GM18909 (cell line): ENCODE measurements around the gene FAM168A.

Source experiments
- ATAC-seq: cut with Tn5 transposase; IDR thresholded peaks from one replicate; pipeline ENCODE4 v1.9.1; 2021; ENCODE audit warnings: mild to moderate bottlenecking; ENCODE audit not compliant: unreplicated experiment, poor library complexity

FAM168A gene

DNA sequence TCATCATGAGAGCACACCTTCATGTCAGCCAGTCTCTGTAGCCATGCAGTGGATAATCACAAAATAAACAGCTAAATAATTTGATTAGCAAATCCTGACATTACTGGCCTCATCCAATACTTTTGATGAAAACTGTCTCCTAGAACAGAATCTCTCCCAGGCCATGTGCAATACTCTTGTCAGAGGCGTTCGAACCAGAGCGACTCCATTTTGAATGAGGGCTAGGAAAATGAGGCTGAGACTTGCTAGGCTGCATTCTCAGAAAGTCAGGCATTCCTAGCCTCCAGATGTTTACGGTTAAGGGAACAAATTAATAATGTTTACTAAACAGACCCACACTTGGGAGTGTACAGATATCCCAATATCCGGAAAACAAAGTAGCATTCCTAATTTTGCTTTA, 69.9 kb downstream of the FAM168A start:
- no peak for ATAC-seq

DNA sequence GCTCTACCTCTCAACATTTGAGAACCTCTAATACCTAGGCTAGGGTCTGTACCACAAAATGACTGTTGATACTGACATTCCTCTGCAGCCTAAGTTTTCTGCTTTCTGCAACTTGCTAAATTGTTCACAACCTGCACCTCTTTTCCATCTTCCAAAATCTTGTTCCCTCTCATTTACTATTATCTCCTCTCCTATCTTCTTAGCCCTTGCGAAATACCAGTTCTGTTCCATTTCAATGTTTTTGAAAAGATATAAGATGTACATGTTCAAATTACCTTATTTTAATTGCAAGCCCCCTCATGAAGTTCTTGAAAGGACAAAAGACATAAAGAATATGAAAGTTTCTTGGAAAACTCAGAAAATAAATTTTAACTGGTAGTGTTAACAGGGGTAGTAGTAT, 72.3 kb downstream of the FAM168A start:
- ATAC-seq, result no peak

DNA sequence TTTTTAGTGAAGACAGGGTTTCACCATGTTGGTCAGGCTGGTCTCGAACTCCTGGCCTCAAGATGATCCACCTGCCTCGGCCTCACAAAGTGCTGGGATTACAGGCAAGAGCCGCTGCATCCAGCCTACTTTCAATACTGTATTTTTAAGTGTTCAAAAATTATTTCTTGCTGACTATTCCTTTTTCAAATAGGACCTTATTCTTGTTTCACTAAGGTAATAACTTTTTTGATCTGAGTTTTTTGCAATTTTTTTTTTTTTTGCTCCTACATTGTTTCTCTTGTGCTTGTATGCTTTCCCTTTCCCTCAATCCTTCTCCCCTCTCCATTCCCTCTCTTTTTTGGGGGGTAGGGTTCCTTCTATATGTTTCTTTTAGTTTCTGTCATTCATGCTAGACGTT, 73.1 kb downstream of the FAM168A start:
- no peak for ATAC-seq

DNA sequence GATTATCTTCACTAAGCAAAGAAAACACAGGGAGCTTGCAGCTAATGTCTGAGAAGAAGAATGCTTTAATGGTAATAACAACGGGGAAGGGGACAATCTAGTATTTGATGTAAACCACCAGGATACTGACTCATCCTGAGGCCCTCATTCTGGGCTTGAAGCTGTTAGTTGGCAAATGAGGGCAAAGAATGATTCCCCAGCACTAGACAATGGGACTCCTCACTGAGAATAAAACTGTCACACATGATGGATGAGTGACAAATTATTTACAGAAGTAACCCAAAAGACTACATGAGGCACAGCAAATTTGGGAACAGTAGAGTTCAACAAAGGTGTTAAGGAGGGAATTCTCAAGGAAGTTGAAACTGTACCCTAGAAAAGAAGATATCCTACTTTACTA, 76.3 kb downstream of the FAM168A start:
- no peak for ATAC-seq

DNA sequence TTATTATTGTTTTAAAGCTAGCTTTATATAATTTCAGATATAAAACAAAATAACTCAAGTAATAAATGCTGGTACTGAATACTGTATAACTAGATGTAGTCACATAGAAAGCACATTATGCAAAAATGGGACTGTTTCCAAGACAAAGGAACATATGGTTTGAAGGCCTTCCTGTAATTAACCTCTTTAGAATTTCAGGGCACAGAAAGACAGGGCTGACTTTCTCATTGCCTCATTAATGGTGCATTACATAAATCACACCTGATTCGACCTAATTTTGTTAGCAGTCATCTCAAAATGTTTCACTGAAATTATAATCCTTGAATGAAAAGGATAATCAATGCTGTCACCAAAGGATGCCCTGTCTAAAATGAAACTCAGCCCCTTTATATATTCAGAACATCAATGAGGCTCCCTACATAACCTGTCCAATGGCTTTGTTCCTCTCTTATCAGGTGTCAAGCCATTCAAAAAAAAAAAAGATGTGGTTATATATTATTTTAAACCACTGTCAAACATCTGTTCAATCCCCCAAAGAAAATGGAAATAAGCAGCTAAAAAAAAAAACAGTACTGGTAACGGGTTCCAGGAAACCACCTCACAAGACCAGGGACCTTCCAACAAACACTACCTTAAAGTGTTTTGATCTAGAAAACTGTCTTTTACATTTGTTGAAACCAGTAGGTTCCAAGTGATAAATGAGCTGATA, 77.4 kb downstream of the FAM168A start:
- ATAC-seq, result no peak

DNA sequence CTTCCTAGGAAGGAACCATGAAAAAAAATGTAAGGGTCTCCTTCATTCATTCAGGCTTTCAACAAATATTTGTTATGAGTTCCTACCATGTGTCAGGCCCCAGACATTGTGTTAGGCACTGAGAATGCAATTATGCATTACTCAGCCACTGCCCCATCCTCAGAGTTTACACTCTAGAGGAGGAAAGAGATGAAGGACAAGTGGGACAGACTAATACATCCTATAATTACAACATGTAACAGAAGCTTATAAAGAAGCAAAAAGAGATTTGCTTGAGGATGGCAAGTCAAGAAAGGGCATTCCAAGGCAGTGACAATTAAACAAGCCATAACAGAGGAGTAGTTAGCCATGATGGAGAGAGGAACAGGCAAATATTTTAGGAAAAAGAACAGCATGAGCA, 78.6 kb downstream of the FAM168A start:
- ATAC-seq, result no peak

DNA sequence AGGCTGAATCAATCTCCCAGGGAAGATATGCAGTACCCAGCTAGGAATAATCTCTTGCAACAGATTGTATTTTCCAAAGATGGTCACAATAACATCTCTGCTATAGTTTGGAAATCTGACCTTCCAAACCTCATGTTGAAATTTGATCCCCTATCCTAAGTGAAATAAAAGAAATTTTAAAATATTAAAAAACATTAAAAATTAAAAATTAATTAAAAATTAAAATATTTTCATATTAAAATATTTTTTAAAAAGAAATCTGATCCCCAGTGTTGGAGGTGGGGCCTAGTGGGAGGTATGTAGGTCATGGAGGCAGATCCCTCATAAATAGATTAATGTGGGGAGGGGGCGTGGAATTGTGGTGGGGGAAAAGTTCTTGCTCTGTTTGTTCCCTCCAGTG, 79.7 kb downstream of the FAM168A start:
- ATAC-seq, result no peak

DNA sequence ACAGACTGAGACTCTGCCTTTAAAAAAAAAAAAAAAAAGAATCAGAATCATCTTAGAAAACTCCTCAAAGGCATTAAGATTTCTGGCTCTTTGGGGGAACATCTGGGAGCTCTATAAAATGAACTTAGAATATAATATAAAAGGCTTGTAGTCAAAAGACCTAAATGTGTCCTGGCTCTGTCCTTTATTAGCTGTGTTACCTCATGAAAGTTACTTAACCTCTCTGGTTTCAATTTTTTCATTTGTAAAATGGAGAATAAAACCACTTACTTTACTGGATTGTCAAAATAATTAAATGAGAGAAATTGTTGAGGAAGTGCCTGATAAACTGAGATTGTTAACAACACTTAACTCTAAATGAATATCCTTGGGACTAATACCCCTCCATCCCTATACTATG, 81.8 kb downstream of the FAM168A start:
- ATAC-seq, result no peak

DNA sequence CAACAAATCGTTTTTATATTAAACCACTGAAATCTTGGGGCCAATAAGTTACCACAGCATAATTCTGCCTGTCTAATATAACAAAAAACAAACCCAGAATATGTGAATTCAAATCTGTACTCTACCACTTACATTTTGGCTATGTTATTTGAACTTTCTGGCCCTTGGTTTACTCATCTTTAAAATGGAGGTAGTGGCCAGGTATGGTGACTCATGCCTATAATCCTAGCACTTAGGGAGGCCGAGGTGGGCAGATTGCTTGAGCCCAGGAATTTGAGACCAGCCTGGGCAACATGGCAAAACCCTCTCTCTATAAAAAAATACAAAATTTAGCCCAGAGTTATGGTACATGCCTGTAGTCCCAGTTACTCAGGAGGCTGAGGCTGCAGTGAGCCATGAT, 84.2 kb downstream of the FAM168A start:
- no peak for ATAC-seq

DNA sequence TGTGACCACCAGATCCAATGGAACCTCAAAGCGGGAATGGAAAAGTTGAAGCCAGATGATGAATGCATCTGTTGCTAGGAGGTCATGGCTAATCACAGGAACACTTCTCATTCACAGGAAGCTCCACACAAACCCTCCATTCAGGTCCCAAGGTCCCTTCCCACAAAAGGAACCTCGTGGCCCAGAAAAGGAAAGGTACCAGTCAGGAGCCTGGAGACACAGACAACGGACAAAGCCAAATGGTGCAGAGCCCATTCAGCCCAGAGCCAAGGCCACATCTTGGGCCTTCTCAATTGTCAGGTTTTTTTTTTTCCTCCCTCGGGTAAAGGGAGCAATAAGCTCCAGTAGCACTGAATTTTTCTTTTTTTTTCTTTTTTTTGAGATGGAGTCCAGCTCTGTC, 87.0 kb downstream of the FAM168A start:
- ATAC-seq, result no peak

DNA sequence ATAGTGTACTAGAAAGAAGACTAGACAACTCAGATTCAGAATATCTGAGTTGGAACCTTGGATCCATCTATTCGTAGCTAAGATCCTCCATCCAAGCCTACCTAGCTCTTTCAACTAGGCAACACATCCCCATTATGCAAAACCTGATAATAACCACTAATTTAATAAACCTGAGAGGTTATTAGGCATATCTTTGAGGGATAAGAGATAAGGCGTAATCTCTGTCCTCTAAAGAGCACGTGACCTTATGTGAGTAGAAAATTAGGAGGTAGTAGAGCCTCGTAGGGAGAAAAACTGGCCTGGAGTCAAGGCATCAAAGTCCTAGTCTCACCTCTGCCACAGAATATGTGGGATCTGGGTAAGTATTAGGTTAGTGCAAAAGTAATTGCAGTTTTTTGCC, 87.8 kb downstream of the FAM168A start:
- no peak for ATAC-seq

DNA sequence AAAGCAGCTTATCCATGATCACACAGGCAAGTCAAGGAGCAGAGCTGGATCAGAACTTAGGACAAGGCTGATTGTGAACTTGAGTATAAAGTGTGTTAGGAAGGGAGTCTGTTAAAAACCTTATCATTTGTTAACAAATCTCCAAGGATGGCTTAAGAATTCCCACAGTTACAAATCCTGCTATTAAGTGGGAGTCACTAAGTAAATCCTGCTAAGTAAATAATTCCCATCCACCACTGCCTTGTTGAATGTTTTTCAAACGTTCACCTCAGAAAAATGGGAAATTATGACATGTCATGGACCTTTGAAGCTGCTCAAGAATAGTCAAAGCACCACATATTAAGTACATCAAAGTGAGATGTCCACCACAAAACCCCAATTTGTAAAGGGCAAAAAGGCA, 88.7 kb downstream of the FAM168A start:
- ATAC-seq, result no peak

DNA sequence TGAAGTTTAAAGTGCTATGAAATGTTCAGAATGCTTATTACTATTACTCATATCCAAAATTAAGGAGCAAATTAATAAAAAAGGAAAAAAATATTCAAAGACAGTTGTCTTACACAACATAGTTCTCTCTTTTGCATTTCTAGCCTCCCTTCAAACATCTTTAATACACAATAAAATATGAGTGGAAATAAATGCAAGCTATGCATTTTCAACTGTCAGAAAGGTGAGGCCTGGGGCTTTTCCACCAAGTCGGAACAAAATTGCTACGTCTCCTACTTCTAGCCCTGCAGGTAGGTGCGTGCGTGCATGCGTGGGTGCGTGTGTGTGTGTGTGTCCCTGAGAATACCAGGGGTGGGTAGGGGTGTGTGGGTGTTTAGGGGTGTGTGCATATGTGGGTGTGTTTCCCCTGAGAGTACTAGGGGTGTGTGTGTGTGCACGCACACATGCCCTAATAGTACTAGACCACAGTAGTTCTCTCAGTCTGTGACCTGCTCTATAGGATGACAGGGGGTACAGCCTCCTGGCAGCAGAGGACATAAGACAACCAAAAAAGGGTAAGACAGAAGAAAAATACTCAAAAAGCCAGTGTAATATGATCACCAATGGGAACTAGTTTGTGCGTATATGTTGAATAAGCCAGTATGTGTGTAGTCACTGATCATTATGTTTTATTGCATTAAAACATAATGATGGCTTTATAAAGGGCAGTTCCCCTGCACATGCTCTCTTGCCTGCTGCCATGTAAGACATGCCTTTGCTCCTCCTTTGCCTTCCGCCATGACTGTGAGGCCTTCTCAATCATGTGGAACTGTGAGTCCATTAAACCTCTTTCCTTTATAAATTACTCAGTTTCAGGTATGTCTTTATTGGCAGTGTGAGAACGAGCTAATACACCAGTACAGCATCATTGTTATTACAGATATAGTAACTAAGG, 89.4 kb downstream of the FAM168A start:
- no peak for ATAC-seq

DNA sequence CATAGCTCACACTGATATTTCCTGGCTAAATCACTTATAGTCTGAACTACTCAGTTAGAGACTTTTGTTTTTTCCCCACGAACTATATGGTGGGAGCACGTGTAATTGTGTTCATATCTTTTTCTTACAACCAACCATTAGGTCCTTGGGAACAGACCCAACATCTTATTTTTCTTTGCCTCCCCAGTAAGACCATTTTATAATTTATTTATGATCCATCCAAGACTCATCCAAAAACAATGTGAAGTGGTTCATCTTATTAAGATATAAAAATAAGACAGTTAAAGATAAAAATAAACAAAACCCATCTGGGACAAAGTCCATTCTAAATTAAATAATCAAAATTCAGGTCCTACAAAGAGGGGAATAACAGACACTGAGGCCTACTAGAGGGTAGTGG, 90.8 kb downstream of the FAM168A start:
- ATAC-seq, result no peak

DNA sequence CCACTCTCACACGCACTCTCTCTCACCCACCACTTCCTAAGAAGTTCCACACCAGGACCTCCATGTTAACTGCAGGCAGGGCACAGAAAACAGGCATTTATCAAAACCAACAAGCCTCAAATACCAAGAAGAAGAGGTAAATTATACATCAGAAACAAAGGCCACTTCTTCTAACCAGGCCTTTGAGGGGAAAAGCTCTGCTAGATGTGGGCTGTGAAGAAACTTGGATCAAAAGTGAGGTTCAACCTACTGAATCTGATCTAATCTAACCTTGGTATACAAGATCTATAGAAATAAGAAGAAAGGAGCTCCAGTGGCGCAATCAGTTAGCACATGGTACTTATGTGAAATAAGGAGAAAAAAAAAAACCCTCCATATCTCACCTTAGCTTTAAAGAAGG, 91.9 kb downstream of the FAM168A start:
- no peak for ATAC-seq

DNA sequence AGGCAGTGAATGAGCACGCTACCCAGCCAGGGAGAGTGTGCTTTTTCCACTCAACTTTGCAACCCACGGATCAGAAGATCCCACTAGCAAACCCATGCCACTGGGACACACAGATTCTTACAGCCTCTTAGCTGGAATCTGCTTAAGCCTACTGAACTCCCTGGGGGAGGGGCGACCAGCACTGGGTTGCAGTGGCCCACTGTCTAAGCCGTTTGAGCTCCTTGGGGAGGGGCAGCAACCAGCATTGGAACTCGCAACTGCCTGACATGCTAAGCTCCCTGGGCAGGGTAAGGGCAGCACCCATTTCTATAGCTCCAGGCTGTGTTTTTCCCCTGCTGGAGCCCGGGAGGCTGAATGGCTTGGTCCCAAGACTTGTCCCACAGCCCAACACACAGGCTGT, 99.6 kb downstream of the FAM168A start:
- ATAC-seq, result no peak

DNA sequence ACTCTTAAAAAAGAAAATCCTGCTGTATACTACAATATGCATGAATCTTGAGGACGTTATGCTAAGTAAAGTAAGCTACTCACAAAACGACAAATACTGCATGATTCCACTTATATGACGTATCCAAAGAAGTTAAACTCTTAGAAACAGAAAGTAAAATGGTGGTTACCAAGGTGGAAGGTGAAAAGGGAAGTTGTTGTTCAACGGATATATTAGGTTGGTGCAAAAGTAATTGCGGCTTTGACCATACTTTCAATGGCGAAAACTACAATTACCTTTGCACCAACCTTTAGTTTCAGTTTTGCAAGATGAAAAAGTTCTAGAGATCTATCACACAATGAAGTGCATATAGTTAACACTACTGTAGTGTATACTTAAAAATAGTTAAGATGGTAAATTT, 101.8 kb downstream of the FAM168A start:
- no peak for ATAC-seq

DNA sequence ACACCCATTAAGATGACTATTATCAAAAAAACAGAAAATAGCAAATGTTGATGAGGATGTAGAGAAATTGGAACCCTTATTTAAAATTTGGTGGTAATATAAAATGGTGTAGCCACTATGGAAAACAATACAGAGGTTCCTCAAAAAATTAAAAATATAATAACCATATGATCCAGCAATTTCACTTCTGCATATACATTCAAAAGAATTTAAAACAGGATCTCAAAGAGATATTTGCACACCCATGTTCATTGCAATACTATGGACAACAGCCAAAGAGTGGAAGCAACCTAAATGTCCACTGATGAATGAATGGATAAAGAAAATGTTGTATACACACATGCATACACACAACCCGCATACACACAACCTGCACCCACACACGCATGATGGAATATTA, 102.2 kb downstream of the FAM168A start:
- no peak for ATAC-seq

DNA sequence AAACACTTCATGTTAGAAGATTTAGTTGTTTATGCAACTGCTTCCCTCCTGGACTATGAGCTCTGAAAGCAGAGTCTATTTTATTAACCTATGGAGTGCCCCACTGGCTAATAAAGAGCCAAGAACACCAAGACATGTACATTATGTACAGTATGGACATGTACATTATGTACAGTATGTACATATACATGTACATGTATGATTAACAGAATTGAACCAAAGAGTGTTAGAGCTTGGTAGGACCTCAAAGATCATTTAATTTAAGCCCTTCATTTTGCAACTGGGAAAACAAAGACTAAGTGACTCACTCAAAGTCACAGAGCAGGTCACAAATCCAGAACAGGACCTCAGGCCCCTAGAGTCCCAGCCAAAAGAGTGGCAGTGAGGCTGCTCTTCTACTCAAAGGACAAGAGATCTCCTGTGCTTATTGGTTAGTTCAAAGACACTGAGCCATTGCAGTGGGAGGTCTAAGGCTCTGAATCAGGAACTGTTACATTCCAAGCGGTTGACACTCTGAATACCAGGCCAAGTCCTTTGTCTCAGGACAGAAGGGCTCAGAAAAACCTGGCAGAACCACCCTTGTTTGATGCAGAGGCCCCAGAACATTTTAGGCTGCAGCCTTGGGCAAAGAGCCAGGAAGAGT, 103.8 kb downstream of the FAM168A start:
- ATAC-seq, result no peak

DNA sequence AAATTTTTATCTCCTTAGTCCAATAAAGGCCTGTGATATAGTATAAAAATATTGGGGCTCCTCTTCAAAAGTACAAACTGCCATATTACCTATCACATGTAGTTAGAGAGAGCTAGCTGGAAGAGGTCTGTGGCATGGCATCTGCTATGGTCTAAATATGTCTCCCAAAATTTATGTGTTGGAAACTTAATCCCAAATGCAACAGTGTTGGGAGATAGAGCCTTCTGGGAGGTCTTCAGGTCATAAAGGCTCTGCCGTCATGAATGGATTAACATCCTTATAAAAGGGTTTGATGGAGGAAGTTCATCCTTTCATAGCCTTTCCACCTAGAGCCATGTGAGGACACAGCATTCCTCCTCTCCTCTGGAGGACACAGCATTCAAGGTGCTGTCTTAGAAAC, 116.3 kb downstream of the FAM168A start:
- ATAC-seq, result no peak

DNA sequence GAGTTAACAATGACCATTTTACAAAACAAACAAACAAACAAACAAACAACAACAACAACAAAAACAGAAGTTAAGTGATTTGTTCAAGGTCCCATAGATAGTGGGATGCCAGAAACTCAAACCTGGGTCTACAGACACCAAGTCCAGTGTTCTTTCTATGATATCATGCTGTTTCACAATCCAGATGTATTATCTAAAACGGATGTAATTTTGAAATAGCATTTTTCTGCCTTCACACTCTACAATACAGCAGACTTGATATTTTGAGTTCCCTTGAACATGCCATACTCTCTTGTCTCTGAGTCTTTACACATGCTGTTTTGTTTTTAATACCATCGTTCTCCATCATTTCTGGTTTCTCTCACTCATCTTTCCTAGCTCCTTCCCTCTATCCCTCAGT, 117.2 kb downstream of the FAM168A start:
- no peak for ATAC-seq
